Activated CD8-positive, alpha-beta memory T cell treated with anti-CD3 and anti-CD28 coated beads, Interleukin-2, amount 50 U/mL, for 4 hours (primary cell): Measurements from ENCODE around the gene LAMC3.

Source experiments
- DNase-seq: peaks from one replicate; pipeline ENCODE4 v3.0.0-alpha.2; 2020

Gene LAMC3

DNA sequence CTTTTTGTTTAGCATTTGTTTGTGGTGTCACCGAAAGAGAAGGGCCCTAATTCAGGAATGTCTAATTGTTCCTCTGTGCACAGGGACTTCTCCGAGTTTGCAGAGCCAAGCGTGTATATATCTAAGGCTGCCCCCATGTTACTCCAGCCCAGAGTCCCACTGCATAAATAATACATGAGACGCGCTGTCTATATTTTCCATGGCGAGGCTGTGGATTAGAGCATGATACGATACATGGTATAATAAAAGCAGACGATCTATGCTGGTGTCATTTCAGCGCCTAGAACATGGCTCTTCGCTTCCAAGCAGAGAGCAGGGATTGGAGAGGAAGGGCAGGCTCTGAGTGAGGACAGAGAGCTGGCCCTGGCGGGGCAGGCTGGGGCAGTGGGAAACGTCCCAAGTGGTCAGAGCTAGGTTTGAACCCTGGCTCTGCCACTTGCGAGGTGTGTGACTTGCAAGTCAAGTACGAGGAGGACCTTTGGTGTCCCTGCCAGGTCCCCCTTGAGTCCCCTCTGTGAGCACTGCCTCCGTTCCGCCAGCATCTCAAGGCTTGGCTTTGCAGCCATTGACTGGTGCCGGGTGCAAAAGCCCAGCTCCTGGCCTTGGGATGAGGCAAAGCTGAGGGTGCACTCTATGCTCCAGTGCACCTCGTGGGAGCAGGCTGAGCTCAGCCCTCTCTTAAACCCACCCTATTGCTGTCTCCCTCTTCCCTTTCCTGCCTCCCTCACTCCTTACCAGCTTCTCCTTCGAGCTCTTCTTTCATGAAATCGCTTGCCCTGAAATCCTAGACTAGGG is 29.2 kb upstream of the LAMC3 start:
- DNase-seq = no peak

DNA sequence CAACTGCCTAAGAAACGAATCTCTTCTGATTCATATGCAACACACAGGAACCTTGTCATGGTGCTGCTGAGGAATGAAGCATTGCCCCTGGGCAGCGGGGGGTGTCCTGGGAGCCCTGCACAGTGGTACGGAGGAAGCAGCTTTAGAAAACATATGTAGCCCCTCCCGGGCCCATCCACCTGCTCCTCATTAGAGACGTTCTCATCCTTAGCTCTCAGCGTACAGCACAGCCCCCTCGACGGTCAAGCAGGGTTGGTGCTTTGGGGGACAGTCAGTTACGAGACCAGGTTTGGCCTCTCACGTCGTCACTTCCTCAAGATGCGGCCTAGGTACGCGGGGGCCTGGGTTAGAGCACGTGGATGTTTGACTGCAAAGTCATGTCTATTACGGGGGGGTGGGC is 28.4 kb upstream of the LAMC3 start:
- no peak for DNase-seq

DNA sequence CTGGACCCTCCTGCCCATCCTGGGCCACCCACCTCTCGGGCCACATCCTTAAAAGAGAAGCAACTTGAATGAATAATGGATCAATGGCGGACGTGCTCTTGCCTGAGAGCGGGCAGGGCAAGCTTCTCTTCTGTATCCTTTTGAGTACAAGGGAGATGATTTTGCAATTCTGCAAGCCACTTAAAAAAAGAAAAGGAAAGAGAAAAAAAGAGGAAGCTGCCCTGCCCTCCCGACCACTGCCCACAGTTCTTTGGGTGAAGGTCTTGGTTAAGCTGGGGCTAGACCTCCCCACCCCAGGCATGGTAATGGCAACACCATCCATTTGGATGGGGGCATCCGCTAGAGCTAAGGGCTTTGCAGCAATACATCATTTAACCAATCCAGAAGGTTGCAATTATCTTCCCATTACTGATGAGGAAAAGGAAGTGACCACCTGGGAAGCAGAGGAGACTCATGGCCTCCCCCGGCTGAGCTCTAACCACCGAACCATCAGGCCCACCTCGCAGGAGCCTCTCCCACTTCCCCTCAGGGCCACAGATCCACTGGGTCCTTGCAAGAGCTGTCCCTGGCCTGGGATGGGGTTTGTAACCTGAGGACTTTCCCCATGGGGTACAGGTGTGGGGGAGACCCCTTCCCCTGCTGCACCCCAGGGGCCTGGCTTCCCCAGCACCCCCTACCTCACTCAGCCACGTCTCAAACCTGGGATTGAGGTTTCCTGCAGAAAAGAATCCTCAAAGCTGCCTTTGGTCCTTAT is 27.8 kb upstream of the LAMC3 start:
- DNase-seq = no peak

DNA sequence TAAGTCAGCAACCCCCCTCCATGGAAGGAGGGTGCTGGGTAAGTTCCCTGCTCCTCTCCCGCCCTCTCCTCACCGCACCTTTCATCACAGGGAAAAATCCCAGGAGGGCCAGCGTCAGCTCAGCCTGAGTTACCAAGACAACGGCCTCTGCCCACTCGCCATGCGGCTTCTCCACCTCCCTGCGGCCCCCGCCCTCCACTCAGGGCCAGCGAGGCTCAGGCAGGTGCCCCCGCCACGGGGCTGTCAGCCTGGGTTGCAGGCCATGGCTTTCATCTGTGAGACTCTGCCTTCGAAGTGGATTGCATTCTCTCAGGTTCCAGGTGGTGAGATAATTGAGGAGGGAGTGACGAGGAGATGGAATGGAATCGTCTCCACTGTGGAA is 27.2 kb upstream of the LAMC3 start:
- DNase-seq = no peak

DNA sequence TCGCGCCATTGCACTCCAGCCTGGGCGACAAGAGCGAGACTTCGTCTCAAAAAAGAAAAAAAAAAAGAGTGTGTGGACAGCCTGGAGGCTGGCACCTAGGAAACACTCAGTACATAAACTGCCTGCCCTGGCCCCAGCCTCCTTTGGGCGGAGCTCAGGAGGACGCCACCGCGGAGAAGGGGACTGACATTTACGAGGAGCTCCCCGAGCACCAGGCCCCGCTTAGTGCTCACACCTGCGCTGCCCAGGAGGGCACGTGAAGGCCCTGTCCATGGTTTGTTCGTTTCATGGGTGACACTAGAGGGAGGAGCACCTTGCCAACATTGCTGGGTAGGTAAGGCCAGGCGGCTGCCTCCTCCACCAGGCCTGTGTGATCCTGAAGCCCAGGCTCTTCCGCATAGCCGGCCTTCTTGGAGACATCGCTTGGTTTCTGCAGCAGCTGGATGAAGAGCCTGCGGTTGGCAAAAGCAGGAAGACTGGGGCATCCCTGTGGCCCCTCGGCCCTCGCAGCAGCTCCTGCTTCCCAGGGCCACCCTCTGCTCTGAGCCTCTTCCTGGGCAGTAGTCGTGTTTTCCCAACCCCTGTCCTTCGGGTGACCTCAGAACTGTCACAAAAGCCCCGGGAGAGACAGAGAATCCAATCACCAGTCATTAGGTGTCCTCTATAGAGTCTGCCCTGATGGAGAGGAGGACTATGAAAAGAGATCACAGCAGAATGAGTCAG is 26.2 kb upstream of the LAMC3 start:
- no peak for DNase-seq

DNA sequence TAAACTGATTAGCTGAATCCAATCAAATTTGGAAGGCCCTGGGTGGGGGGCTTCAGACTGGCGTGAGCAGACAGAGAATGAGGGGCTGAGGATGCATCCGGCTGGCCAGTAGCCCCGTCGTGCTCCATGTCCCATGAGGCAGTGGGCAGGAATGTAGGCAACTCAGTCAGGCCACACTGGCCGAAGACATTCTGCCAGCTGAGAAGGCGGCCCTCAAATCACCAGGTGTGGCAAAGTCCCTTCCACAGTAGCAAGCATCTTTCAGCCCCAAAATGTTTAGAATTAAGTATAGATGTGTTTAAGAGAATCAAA is 25.7 kb upstream of the LAMC3 start:
- DNase-seq = no peak

DNA sequence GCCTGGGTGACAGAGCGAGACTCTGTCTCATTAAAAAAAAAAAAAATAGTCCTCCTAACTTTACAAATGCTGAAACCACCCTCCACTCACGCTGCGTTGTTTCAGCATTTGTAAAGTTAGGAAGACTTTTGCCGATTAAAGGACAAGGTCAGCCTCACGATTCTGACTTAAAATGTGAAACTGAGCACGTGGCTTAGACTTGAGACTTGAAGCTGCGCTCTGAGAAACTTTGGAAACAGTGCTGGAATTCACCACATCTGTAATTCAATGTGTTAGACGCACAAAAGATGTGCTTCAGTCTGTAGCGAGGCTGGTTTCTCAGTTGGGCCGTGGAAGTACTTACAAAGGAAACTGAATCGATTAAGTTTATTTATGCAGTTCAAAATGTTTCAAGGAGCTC is 25.0 kb upstream of the LAMC3 start:
- no peak for DNase-seq

DNA sequence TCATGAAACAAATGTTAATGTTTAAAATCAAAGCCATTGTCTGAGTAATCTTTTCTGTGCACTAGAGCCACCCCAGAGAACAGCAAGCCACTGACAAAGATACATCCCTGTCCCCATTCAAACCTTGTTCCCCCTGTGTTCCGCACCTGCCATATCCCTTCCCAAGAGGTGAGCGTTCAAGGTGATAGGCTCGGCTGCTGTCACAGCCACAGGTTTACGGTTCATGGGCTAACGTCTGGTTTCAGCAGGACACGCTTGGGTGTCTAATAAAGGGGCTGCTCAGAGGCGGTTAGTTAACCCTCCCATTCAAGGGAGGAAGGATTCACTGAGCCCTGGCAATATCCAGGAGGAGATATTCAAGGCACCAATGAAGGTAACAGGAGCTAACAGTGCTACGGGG is 24.5 kb upstream of the LAMC3 start:
- no peak for DNase-seq

DNA sequence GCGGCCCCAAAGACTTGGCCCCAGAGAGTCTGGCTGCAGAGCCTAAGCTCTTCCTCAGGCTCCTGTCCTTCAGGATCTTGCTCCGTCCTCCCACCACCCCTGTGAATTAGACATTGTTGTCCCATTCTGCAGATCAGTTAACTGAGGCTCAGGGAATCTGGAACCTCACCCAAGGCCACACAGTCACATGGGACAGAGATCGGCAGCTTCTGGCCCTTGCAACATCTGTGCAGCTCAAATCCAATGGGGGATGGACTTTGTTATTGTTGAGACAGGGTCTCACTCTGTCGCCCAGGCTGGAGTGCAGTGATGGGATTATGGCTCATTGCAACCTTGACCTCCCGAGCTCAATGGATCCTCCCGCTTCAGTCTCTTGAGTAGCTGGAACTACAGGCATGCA is 23.9 kb upstream of the LAMC3 start:
- no peak for DNase-seq

DNA sequence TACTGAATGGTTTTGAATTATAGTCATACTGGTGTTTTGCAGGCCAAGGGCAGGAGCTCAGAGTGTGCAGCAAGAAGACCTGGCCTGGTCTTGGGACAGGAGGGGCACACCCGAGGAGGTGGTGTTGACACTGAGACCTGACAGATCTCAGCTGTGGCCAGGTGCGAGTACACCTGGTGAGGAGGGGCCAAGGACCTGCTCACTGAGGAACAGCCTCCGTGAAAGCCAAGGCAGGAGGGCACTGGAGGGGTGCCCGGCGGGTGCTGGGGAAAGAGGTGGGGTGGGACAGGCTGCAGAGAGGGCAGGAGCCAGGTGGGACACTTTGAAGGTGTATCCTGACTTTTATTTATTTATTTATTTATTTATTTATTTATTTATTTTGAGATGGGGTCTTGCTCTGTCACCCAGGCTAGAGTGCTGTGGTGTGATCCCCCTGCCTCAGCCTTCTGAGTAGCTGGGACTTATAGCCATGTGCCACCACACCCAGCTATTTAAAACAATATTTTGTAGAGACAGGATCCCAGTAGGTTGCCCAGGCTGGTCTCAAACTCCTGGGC is 23.3 kb upstream of the LAMC3 start:
- no peak for DNase-seq

DNA sequence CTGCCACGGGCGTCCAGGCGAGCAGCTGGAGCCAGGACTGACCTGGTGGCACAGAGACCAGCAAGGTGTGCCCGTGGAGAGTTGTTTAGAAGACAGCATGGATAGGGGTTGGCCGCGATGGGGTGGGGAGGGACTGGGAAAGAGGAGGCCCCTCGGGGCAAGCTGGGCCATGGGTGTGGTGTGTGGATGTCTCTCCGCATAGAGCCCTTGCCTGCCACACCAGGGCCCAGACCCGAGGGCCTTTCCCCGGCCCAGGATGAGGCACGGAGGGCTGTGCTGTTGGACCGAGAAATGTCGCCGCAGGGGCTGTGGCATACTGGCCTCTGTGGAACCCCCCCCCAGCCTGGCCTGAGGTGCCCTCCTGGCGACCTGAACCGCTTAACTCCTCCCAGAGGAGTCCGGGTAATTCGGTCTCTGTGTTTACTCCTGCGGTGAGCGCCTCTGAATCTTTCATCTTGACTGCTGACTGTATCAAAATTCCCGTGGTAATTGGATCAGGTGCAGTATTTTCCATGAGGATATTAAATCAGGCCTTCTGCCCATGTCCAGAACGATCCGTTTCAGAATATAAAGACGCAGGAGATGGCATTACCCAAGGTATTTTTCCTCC is 22.5 kb upstream of the LAMC3 start:
- DNase-seq = no peak

DNA sequence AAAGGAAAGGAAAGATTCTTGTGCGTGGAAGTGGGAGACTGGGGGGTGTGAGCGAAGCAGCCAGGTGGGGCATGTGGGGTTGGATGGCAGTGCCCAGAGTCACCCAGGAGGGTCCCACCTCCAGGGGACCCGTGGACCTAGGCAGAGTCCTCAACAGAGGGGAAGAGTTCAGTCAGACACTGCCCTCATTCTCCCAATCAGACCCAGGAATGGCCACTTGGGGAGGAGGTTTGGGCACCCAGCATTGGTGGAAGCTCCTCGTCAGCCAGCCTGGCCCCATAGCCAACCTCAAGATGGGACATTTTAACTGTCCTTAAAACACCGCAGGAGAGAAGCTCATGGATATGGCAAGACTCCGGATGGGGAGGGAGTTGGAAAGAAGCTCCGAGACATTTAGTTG is 21.9 kb upstream of the LAMC3 start:
- DNase-seq = no peak

DNA sequence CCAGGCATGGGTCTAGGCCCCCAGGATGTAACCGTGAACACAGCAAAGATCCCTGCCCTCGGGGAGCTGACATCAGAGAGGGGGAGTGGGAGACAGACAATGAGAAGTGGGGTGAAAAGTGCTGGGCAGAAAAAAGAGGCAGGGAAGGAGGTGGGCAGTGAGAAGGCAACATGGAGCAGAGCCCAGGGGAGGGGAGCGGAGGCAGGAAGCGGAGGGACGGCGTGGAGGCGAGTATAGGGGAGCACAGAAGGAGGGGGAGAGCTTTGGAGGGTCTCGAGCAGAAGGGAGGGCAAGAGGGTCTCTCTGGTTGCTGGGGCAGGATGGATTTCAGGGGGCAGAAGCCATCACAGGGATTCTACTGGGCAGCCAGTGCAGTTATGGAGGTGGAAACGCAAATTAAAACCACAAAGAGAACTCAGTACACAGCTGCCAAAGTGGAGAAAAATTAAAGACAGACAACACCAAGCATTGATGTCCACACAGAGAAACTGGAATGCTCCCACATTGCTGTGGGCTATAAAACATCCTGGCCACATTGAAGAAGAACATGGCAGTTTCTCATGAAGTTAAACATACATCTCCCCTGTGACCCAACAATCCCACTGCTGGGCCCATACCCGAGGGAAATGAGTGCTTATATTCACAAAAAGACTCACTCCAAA is 21.1 kb upstream of the LAMC3 start:
- no peak for DNase-seq

DNA sequence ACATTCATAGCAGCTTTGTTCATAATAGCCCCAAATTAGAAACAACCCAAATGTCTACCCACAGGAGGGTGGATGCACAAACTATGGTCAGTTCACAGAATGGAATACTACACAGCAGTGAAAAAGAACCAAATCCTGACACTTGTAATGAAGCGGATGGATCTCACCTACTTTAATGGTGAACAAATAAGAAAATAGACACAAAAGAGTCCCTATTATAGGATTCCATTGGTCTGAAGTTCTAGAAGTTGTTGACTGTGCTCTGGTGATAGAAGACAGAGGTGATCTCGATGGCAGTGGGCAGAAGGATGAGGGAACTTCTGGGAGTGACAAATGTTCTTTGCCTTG is 20.6 kb upstream of the LAMC3 start:
- DNase-seq = no peak

DNA sequence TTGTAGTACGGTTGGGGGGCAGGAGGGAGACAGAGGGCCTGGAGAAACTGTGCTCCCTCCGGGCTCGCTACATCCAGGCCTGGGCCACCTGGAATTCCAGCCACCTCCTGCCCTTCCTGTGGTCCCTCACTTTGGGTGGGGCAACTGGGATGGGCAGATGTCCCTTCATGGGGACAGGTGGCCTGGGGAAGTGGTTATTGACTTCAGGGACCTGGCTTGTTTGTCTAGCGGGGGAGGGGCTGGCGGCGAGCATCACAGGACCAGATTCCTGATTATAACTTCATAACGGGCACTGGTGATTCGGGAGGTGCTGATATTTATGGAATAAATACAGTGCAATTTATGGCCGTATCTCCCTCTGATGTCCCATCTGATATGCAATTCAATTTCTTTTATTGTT is 20.1 kb upstream of the LAMC3 start:
- no peak for DNase-seq

DNA sequence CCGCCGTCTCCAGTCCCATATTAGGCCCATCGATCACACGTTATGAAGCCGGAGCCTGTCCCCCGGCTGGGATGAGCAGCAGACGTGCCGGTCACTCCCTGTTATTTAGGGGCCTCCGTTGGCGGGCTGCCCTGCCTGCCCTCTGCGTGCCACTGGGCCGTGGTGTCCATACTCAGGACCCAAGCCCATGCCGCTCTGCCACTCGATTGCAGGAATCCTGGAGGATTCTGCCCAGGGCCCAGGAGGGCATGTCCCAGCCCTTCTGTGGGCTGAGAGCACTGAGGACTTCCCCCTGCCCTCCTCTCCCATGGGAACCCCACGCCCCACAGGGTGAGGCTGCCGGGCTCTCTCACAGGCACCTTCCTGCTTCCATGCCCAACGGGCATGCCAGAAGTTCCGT is 19.6 kb upstream of the LAMC3 start:
- DNase-seq = no peak

DNA sequence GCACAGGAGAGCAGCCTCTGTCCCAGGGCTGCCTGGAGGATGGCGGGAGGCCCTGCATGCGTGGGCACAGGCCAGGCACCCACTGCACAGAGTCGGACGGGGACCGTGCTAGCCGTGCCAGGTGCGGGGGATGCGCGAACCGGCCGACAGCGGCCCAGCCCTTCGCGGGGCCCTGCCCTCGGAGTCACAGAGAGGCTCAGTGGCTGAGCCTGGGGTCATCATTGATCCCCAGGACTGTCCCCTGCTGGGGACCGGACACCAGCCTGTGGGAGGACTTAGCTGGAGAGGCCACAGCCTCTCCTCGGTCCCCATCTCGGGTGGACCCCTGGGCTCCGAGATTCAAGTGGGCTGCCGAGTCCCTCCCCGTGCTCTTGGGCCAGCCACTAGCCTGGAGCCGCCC is 19.1 kb upstream of the LAMC3 start:
- no peak for DNase-seq

DNA sequence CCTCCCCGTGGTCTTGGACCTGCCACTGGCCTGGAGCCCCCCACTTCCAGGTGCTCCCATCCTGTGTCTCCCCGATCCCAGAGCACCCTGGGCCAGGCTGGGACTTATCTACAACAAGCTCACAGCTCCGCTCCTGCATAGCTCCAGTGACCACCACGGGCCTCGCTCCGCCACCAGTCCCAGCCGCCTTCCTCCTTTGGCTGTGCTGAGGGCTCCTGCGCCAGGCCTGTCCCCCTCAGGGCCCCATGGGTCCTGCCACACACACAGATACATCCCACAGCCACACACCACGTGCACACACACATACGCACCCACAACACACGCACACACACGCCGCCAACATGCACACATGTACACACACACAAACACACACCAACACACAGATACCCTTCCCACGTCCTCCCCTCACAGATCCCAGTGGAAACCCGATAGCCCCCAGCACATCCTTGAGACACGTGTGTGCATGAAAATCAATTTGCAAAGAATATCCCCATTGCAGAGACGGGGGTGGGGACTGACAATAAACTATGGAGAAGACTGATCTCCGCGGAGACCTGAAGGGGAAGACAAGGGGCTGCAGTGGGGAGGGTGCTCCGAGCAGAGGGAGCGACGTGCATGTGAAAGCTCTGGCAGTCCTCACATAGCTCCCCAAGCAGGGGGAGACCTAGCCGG is 18.5 kb upstream of the LAMC3 start:
- no peak for DNase-seq

DNA sequence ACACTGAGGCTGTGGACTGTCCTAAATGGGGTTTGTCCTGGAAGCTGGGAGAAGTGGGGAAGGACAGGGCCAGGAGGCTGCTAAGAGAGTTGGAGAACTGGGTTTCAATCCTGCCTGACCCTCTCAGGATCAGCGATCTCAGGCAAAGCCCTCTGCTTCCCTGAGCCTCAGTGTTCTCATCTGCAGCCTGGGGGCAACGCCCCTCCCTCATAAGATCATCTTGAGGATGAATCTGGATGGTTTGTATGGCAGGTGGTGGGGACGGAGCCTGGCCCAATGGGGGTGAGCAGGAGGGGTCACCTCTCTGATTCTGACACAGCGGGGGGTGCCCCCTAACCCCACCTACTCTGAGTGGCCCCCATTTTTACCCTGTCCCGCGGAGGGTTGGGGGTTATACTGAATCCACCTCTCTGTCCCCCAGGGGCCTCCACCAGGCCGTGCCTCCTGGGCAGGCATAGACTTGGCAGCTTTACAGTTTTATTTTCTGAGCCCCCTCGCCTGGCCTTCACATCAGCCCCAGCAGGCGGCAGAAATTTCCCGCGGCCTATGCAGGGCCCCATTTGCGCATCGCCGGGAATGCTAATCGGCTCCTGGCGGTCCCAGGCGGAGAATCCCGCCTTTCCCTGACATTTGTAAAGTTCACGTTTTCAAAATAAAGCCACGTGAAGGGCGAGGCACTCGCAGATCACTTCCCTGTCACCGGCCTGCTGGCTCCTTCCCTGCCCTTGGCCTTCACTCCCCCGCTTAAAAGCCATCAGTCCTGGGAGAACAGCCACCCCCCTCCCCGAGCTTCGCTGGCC is 17.8 kb upstream of the LAMC3 start:
- no peak for DNase-seq

DNA sequence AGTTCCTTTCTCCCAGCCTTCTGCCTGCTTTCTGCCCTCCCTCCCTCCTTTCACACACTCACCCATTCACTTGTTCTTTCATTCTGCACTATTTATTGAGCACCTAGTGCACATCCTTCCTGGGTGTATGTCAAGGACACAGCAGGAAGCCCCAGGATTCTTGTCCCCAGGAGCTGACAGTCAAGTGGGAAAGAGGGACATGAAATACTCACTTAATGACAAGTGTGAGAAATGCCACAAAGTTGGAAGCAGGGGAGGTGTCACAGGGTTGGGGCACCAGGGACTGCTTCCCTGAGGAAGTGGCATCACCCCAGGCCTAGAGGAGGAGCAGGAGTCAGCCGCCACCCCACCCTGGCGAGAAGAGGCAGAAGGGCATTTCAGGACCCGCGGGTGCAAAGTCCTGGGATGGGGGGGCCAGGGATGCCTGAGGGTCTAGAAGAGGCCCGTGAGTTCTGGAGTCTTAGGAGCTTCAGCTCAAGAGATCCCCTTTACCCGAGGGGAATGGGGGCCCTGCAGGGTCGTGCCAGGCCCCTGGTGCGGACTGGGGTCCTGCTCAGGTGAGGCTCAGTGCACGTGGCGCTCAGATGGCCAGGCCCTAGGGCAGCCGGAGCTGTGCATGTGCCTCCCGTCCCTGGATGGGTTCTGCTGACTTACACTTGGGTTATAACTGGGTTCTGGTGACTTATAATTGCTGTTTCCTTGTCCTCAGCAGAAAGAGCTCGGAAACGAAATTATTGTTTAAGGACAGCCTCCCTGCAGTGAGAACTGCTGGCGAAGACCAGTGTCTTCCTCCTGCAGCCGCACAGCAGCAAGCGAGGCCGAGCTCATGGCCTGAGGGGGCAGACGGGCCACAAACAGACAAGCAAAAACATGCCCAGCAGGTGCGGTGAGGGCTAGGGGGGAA is 16.9 kb upstream of the LAMC3 start:
- DNase-seq = no peak

DNA sequence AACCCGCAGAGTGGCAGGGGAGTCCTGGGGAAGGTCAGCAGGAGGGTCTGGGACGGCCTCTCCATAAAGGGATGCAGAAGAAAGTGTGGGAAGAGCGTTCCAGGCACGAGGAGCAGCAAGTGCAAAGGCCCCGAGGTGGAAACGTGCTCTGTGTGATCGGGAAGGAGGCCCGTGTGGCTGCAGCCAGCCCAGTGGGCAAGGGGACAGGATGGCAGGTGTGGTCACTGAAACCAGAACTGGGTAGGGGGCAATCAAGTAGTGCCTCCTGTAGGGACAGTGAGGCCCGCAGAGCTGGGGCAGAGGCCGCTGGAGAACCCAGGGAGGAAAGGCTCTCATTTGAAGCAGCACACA is 16.3 kb upstream of the LAMC3 start:
- DNase-seq = no peak
